ENCODE measurements around the gene ZNF443. TPM values are rescaled to one million over a fixed set of nuclear protein-coding genes. Genes with fewer than 3 reads are reported as not detected.
A peak's percentile ranks its signal among the peaks of the same experiment; 100 is the strongest.

ZNF443 gene
- total and polyA plus RNA-seq, 9 of the 15 experiments (the other 6 are each of a cell fraction or from before 2014, with no cell fraction given): 1.5 to 4.9 (median 2.8) TPM

- TF ChIP-seq TCF15 (CRISPR knock-in tag; IDR thresholded peaks at IDR 0.05) (no peak), CSDE1 (IDR thresholded peaks at IDR 0.05) (no peak), CREB3 (tag; conservative IDR thresholded peaks at IDR 0.05; ENCODE audit: low read depth) (no peak), ZFP30 (CRISPR knock-in tag; IDR thresholded peaks at IDR 0.05; ENCODE audit: borderline replicate concordance) (no peak), SP1 (CRISPR knock-in tag; IDR thresholded peaks at IDR 0.05) (no peak)
Measured at GRCh38 chr19:12482509-12482886, 41.7 kb upstream of the ZNF443 start (continued).

DNA sequence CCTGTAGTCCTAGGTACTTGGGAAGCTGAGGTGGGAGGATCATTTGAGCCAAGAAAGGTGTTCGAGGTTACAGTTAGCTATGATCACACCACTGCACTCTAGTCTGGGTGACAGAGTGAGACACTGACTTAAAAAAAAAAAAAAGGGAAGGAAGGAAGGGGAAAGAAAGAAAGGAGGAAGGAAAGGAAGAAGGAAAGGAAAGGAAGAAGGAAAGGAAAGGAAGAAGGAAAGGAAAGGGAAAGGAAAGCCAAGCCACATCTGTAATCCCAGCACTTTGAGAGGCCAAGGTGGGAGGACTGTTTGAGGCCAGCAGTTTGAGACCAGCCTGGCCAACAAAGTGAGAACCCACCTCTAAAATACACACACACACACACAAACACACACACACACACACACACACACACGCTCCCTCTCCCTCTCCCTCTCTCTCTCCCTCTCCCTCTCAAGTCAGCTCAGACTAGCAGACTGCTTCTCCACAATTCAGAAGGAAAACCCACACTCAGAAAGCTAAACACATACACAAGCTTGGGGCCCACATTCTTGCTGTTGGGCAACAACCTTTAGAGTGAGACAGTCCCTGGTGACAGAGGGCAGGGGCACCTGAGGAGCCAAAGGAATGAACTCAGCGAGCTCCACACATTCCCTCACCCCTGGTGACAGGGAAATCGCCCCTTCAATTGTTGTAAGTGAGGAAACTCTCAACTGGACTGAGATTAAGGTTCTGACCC, 41.1 kb upstream of the ZNF443 start:
- intact Hi-C loops (cut with micrococcal nuclease) (loop anchor here (10.0 kb wide), 1 partner anchor 107 kb away; no protein-coding TSS in a partner anchor), in situ Hi-C loops (cut with MboI) (no loop called here)
- Histone ChIP-seq H2AFZ (ENCODE audit: low read depth, low read length) (no peak overlapping the region), H4K20me1 (replicated peaks; ENCODE audit: control insufficient read depth, insufficient read depth, low read length) (no peaks in the 10 kb centered on the region), H3K27ac (ENCODE audit: extremely low read depth, low read depth, low read length) (no peak overlapping the region), H3K79me2 (ENCODE audit: control insufficient read depth, insufficient read depth, low read length) (no peaks in the 10 kb centered on the region), H3K4me2 (ENCODE audit: insufficient read depth, low read length) (no peak overlapping the region), H3K9ac (ENCODE audit: insufficient read depth in 1 of 2, low read depth in 2 of 2, low read length in 2 of 2) (no peak overlapping the region), H3K4me3 (no peak overlapping the region), H3K9me1 (ENCODE audit: control insufficient read depth, insufficient read depth, low read length) (no peaks in the 10 kb centered on the region), H3K36me3 (ENCODE audit: control insufficient read depth, insufficient read depth, low read length) (no peaks in the 10 kb centered on the region), H3K9me3 (replicated peaks; ENCODE audit: control insufficient read depth, insufficient read depth, low read depth, low read length) (no peaks in the 10 kb centered on the region), H3K4me1 (replicated peaks in 1 of 2; ENCODE audit: control insufficient read depth in 2 of 2, insufficient read depth in 2 of 2, low read length in 2 of 2) (peaks cover 0 to 11% of the 10 kb centered on the region in 2 experiments; a peak in 3 of 5 replicates), H3K27me3 (ENCODE audit: control insufficient read depth in 2 of 2, insufficient read depth in 2 of 2, low read length in 2 of 2) (no peaks in the 10 kb centered on the region; a peak in 1 of 5 replicates)
- whole genome bisulfite sequencing (ENCODE audit: insufficient coverage, low coverage, missing lambda C conversion rate): 2% methylated on average over 3 of the region's 4 CpGs
- CTCF ChIA-PET (ENCODE audit: low intra/inter-chr PET ratio): no interaction called here
- BruUV-seq (replicated peaks): no TSS peak
- FAIRE-seq (no peak), DNase-seq (ENCODE audit: extremely low read depth in 1 of 4, low spot score in 3 of 4) (no peak), ATAC-seq (no peak)
- POLR2A ChIA-PET: interaction anchor here (0.6 kb wide), 1 partner anchor 56 kb away, joined by 3 read pairs; no protein-coding TSS in a partner anchor
- TF ChIP-seq THRB (CRISPR knock-in tag; conservative IDR thresholded peaks at IDR 0.05): 0 out of 2 replicates have a peak, but pooled peaks have one; percentile 47
- no peak for TF ChIP-seq PTTG1 (tag; IDR thresholded peaks at IDR 0.05; ENCODE audit: low read depth)

Data from K562 (cell line).